Body of pancreas (tissue), 4 donors: ENCODE data around the gene RECQL5. TPM values are rescaled to one million over a fixed set of nuclear protein-coding genes. Genes with fewer than 3 reads are reported as not detected.

Experiments
- ATAC-seq: fragments of 150-250 bp; one replicate; pipeline ENCODE4 v1.9.1; 2016
- DNase-seq, 4 donors: peaks; one replicate each; pipeline ENCODE4 v3.0.0-alpha.2; 2019
- H3K27ac ChIP-seq, 4 donors: fragments of 200-600 bp; sonication (generic); 1 replicate in 3 of 4; 2 replicates in 1 of 4; pipeline versions ENCODE4 v1.5.1 to v1.6.1; 2016 to 2019; ENCODE audit warnings: mild to moderate bottlenecking in 1 of 4, mixed read lengths in 1 of 4, moderate library complexity in 1 of 4
- H3K27me3 ChIP-seq, 2 donors: fragments of 200-600 bp; sonication (generic); one replicate each; pipeline ENCODE4 v1.6.0; 2016; ENCODE audit warnings: mild to moderate bottlenecking in 1 of 2
- H3K36me3 ChIP-seq, 2 donors: fragments of 200-600 bp; sonication (generic); replicated peaks in 1 of 2; 2 replicates each; pipeline ENCODE4 v1.5.1; 2016; ENCODE audit warnings: low read depth in 2 of 2; ENCODE audit not compliant: insufficient read depth in 1 of 2
- H3K4me1 ChIP-seq: fragments of 200-600 bp; sonication (generic); one replicate; pipeline ENCODE4 v1.6.0; 2016
- H3K4me3 ChIP-seq, 2 donors: fragments of 200-600 bp; sonication (generic); 1 replicate in 1 of 2; 2 replicates in 1 of 2; pipeline ENCODE4 v1.5.1; 2016 to 2019
- H3K9me3 ChIP-seq, 3 donors: fragments of 200-600 bp; sonication (generic); 1 replicate in 2 of 3; 2 replicates in 1 of 3; pipeline ENCODE4 v1.5.1; 2016
- CTCF ChIP-seq, 7 experiments: fragments of 450-650 bp in 4 of 7; fragments of 200-600 bp in 3 of 7; sonication (generic) in 3 of 7; IDR thresholded peaks; one replicate each; pipeline ENCODE4 v1.5.1; 2016 to 2019; ENCODE audit warnings: antibody characterized with exemption in 7 of 7
- POLR2A ChIP-seq, 3 donors: fragments of 450-650 bp; IDR thresholded peaks; one replicate each; pipeline ENCODE4 v1.6.1; 2016; ENCODE audit warnings: antibody characterized with exemption in 3 of 3, mild to moderate bottlenecking in 2 of 3
- WGBS, 2 donors: methylation state at CpG; one replicate each; pipeline ENCODE4 v1.1.5; 2017; 5-methylcytosine and 5-hydroxymethylcytosine counted together
- intact Hi-C: fragments of 100-400 bp; cut with DNase I; formaldehyde crosslinking; loops from one replicate; pipeline ENCODE4 v1.15.1; 2023
- total RNA-seq, 2 donors: library from RNA; depleted of rRNA; stranded (reverse); fragments of >200 nt; gene quantifications; one replicate each; pipeline ENCODE4 v1.1.0, GENCODE V29; 2016

The RECQL5 gene
- total RNA-seq, 2 donors from 2014 or later: 8.6 to 38.6 TPM

DNA sequence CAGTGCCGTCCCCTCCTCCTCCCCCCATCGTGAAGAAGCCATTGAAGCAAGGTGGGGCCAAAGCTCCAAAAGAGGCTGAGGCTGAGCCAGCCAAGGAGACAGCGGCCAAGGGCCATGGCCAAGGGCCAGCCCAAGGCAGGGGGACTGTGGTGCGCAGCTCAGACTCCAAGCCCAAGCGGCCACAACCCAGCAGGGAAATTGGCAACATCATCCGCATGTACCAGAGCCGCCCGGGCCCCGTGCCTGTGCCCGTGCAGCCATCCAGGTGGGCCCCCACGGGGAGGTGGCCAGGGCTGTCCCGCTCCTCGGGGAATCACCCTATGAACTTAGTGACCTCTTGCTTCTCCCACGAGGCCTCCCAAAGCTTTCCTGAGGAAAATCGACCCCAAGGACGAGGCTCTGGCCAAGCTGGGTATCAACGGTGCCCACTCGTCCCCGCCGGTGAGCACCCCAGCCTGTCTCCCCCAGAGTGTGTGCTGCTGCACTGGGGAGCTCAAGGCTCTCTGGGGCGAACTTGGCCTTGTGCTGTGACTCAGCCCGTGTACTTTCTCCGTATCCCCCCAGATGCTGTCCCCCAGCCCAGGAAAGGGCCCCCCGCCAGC lies 50.3 kb downstream of the RECQL5 start:
- H3K27me3 ChIP-seq: no peaks in the 10 kb centered on the region
- DNase-seq (no peak), ATAC-seq (no peak)
- no peaks in the 10 kb centered on the region for H3K9me3 ChIP-seq
- intact Hi-C loops: no loop called here
- H3K36me3 ChIP-seq: no peaks in the 10 kb centered on the region
- no peak for TF ChIP-seq CTCF (IDR thresholded peaks at IDR 0.05)
- no peak for TF ChIP-seq POLR2A (IDR thresholded peaks at IDR 0.05)
- H3K27ac ChIP-seq: no peak overlapping the region
- H3K4me1 ChIP-seq: no peaks in the 10 kb centered on the region
- WGBS, 2 donors: 76 to 77% methylated on average over 11 to 24 of the region's 24 CpGs
- H3K4me3 ChIP-seq: no peak overlapping the region

GRCh38 chr17:75615301-75615700 lies 51.7 kb downstream of the RECQL5 start:
- no peaks in the 10 kb centered on the region for H3K9me3 ChIP-seq
- H3K4me3 ChIP-seq: no peak overlapping the region
- WGBS, 2 donors: 82% methylated on average over 11 of the region's 11 CpGs; no CpG with 5 or more reads in 1 of the 2 donors
- H3K4me1 ChIP-seq: no peaks in the 10 kb centered on the region
- no peaks in the 10 kb centered on the region for H3K27me3 ChIP-seq
- H3K36me3 ChIP-seq: no peaks in the 10 kb centered on the region
- H3K27ac ChIP-seq: no peak overlapping the region
- no peak for ATAC-seq
- DNase-seq: no peak
- intact Hi-C loops: no loop called here
- TF ChIP-seq CTCF (IDR thresholded peaks at IDR 0.05) (no peak), POLR2A (IDR thresholded peaks at IDR 0.05) (no peak)

DNA sequence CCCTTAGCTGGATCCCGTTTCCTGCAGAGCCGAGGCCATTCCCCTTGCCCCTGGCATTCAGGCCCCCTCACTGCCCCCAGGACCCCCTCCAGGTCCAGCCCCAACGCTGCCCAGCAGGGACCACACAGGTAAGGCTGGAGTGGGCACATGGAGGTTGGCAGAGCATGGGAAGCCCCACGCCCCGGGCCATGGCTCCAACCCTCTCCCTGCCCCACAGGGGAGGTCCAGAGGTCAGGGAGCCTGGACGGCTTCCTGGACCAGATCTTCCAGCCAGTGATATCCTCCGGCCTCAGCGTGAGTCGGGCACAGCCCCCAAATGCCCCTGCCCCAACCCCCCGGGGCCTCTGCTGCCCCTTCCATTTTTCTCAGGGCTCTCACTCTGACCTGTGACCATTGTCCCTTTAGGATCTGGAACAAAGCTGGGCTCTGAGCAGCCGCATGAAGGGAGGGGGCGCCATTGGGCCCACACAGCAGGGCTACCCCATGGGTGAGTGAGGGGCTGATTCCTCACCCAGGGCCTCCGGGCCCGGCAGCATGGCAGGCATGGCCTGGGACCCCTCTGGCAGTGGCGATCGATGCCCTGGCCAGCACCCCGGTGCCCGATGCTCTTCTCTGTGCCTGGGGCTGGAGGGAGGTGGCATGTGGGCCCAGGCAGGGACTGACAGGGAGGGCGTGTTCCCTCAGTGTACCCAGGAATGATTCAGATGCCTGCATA lies 52.2 kb downstream of the RECQL5 start:
- no peaks in the 10 kb centered on the region for H3K4me1 ChIP-seq
- no peaks in the 10 kb centered on the region for H3K36me3 ChIP-seq
- TF ChIP-seq CTCF (IDR thresholded peaks at IDR 0.05) (no peak), POLR2A (IDR thresholded peaks at IDR 0.05) (no peak)
- WGBS, 2 donors: 76 to 78% methylated on average over 9 to 19 of the region's 19 CpGs
- DNase-seq: no peak
- no peak overlapping the region for H3K4me3 ChIP-seq
- H3K9me3 ChIP-seq: no peaks in the 10 kb centered on the region
- H3K27me3 ChIP-seq: no peaks in the 10 kb centered on the region
- no peak overlapping the region for H3K27ac ChIP-seq
- ATAC-seq: no peak
- intact Hi-C loops: no loop called here

GRCh38 chr17:75614006-75614405 lies 52.9 kb downstream of the RECQL5 start:
- Histone ChIP-seq H3K4me3 (no peak overlapping the region), H3K27ac (no peak overlapping the region), H3K27me3 (no peaks in the 10 kb centered on the region), H3K36me3 (no peaks in the 10 kb centered on the region), H3K9me3 (no peaks in the 10 kb centered on the region), H3K4me1 (no peaks in the 10 kb centered on the region)
- ATAC-seq (no peak), DNase-seq (no peak)
- intact Hi-C loops: no loop called here
- 83% methylated on average over 1 to 12 of the region's 12 CpGs for WGBS, 2 donors
- TF ChIP-seq POLR2A (IDR thresholded peaks at IDR 0.05): no peak
- no peak for TF ChIP-seq CTCF (IDR thresholded peaks at IDR 0.05)
